NT2/D1 (cell line): ENCODE measurements around the gene CHEK1.
"Not testable (repeated sequence)": the region's sequence is repeated elsewhere in the genome, so short reads cannot be mapped to it uniquely, and the experiment has no call there.

Source experiments
- DNase-seq: peaks from one replicate; pipeline ENCODE4 v3.0.0-alpha.2; 2011; ENCODE audit warnings: low read depth, low spot score
- H3K27me3 ChIP-seq: 2 replicates; pipeline ENCODE4 v1.6.0; 2011; ENCODE audit warnings: mild to moderate bottlenecking; ENCODE audit not compliant: insufficient read length, insufficient read depth
- H3K36me3 ChIP-seq: 2 replicates; pipeline ENCODE4 v1.6.1; 2011; ENCODE audit warnings: mild to moderate bottlenecking, low read length, mixed read lengths; ENCODE audit not compliant: insufficient read depth, insufficient read length
- H3K4me1 ChIP-seq: 2 replicates; pipeline ENCODE4 v1.5.1; 2011; ENCODE audit not compliant: insufficient read depth, insufficient read length
- H3K4me3 ChIP-seq: 2 replicates; pipeline ENCODE4 v1.5.1; 2011; ENCODE audit warnings: low read depth; ENCODE audit not compliant: insufficient read length
- H3K9ac ChIP-seq: 2 replicates; pipeline ENCODE4 v1.6.0; 2011; ENCODE audit warnings: low read depth; ENCODE audit not compliant: insufficient read length
- H3K9me3 ChIP-seq: 2 replicates; pipeline ENCODE4 v1.5.1; 2011; ENCODE audit warnings: mild to moderate bottlenecking, low read length; ENCODE audit not compliant: insufficient read depth
- SUZ12 ChIP-seq: IDR thresholded peaks from 2 replicates; pipeline ENCODE4 v1.6.1; 2011; ENCODE audit not compliant: insufficient read length, insufficient read depth; ENCODE audit errors: extremely low read depth
- YY1 ChIP-seq: IDR thresholded peaks from 2 replicates; pipeline ENCODE4 v1.6.1; 2011; ENCODE audit not compliant: insufficient read length, insufficient read depth
- ZNF274 ChIP-seq: IDR thresholded peaks from 2 replicates; pipeline ENCODE4 v1.6.1; 2011; ENCODE audit warnings: mild to moderate bottlenecking, low read depth, low read length

Gene CHEK1

DNA sequence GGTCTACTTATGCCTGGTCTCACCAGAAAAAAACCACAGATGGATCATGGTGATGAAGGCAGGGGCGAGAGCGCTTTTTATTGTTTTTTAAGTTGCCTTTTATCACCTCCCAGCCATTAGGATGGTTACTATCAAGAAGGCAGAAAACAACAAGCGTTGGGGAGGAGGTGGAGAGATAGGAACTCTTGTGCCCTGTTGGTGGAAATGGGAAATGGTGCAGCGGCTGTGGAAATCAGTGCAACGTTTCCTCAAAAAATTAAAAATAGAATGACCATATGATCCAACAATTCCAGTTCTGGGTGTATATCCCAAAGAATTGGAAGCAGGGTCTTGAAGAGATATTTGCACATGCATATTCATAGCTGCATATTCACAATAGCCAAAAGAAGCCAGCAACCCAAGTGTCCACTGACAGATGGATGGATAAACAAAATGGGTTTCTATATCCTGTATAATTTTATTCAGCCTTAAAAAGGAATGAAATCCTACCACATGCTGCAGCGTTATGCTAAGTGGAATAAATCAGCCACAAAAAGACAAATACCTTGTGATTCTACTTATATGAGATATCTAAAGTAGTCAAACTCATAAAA is 76.2 kb downstream of the CHEK1 start:
- Histone ChIP-seq H3K4me3 (no peak overlapping the region), H3K9ac (no peak overlapping the region), H3K36me3 (no peaks in the 10 kb centered on the region), H3K27me3 (no peaks in the 10 kb centered on the region), H3K9me3 (no peaks in the 10 kb centered on the region), H3K4me1 (peaks cover 10% of the 10 kb centered on the region)
- no peak for DNase-seq
- TF ChIP-seq ZNF274 (no peak), YY1 (no peak), SUZ12 (no peak)

DNA sequence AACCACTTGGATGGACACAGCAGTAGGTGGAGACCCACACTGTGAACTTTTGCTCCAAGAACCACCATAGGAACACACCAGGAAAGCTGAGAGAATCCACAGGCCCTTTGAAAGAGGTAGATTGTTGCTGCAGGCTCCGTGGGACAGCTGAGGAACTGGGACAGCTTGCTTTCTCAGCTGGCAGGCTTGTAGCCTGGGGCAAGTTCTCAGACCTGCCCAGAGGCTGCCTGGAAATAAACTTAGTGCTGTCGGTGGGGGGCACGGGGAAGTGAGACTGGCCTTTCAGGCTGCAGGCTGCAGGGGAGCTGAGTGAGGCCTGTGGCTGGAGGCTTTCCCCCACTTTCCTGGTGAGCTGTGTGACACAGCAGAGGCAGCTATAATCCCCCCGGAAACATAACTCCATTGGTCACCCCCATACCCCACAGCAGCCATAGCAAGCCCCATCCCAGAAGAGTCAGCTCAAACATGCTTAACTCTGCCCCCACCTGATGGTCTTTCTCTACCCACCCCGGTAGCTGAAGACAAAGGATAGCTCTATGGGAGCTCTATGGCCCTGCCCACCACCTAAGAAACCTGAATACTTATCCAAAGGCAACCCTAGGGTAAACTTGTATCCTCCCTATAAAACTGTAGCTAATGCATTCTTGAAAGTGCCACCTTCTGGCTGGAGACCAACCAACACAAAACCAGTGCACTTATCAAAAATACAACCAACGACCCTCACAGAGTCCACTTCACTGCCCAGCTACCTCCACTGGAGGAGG is 77.1 kb downstream of the CHEK1 start:
- Histone ChIP-seq H3K27me3 (no peaks in the 10 kb centered on the region), H3K9me3 (no peaks in the 10 kb centered on the region), H3K4me3 (no peak overlapping the region), H3K9ac (peak overlapping the region; percentile 32), H3K36me3 (no peaks in the 10 kb centered on the region), H3K4me1 (peaks cover 10% of the 10 kb centered on the region)
- no peak for DNase-seq
- no peak for TF ChIP-seq ZNF274
- no peak for TF ChIP-seq YY1
- TF ChIP-seq SUZ12: no peak

DNA sequence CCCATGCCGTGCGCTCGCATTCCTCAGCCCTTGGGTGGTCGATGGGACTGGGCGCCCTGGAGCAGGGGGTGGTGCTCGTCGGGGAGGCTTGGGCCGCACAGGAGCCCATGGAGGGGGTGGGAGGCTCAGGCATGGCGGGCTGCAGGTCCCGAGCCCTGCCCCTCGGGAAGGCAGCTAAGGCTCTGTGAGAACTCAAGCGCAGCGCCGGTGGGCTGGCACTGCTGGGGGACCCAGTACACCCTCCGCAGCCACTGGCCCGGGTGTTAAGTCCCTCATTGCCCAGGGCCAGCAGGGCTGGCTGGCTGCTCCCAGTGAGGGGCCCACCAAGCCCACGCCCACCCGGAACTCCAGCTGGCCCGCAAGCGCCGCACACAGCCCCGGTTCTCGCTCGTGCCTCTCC is 79.7 kb downstream of the CHEK1 start:
- not testable (repeated sequence) for H3K36me3 ChIP-seq, H3K9ac ChIP-seq, H3K4me1 ChIP-seq, H3K9me3 ChIP-seq, DNase-seq, H3K4me3 ChIP-seq, H3K27me3 ChIP-seq

DNA sequence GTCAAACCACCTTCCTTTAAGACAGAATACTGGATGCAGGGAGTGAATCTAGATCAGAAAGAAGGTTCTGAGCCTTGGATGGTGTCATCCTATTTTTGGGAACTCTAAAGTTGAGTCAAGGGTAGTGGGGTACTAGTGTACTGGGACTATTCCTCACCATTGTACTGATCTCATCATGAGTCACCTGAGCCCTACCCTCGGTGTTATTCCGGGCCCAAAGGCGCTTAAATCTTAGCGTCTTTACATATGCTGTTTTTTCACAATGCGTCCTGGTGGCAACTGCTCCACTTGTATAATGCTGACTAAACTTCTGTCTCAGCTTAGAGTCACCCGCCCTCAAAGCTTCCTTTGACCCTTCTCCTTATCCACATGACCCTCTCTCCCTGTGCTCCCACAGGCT is 95.8 kb downstream of the CHEK1 start:
- Histone ChIP-seq H3K4me1 (no peaks in the 10 kb centered on the region), H3K9me3 (peaks cover 12% of the 10 kb centered on the region), H3K4me3 (no peak overlapping the region), H3K36me3 (no peaks in the 10 kb centered on the region), H3K27me3 (no peaks in the 10 kb centered on the region), H3K9ac (no peak overlapping the region)
- no peak for TF ChIP-seq YY1
- no peak for TF ChIP-seq ZNF274
- TF ChIP-seq SUZ12: no peak
- DNase-seq: no peak

DNA sequence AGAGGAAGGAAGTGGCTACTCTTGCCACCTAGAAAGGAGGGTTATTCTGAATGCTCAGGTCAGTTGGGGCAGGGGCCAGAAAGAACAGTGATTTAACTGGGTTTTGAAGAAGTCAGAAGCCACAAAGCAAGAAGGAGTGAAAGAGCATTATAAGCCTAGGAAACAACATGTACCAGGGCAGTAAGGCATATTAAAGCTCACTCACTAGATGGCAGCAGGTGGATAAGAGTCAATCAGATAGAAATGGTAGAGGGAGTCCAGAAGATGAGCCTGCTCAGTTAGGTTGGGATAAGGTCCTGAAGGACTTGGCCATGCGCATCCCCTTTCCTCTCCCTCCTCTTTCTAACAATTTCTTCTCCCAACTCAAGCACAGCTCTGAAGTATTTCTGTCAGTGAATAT is 99.2 kb downstream of the CHEK1 start:
- Histone ChIP-seq H3K4me3 (no peak overlapping the region), H3K27me3 (no peaks in the 10 kb centered on the region), H3K9me3 (no peaks in the 10 kb centered on the region), H3K9ac (no peak overlapping the region), H3K4me1 (no peaks in the 10 kb centered on the region), H3K36me3 (no peaks in the 10 kb centered on the region)
- TF ChIP-seq ZNF274 (no peak), SUZ12 (no peak), YY1 (no peak)
- no peak for DNase-seq
